HG03354 (cell line): ENCODE measurements around the gene TENM4.

Experiments used
- ATAC-seq: cut with Tn5 transposase; IDR thresholded peaks from one replicate; pipeline ENCODE4 v1.9.1; 2021; ENCODE audit warnings: mild to moderate bottlenecking; ENCODE audit not compliant: unreplicated experiment, poor library complexity, severe bottlenecking

Gene TENM4

DNA sequence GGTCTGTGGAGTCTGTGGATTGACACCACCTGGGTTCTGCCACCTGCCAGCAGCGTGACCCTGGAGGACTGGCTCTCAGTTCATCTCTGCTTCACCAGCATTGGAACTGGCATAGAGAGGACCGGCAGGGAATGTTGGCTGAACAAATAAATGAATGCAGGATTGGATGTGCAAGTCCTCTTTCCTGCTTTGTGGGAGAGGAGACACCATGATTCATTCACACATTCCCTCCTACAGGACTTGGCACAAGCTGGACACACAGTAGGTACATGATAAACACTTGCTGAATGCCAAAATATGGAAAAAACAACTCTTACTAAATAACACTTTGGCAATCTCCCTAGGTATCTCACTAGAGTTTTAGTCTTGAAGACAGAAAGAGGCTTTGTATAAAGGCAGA is 749.6 kb downstream of the TENM4 start:
- no peak for ATAC-seq

DNA sequence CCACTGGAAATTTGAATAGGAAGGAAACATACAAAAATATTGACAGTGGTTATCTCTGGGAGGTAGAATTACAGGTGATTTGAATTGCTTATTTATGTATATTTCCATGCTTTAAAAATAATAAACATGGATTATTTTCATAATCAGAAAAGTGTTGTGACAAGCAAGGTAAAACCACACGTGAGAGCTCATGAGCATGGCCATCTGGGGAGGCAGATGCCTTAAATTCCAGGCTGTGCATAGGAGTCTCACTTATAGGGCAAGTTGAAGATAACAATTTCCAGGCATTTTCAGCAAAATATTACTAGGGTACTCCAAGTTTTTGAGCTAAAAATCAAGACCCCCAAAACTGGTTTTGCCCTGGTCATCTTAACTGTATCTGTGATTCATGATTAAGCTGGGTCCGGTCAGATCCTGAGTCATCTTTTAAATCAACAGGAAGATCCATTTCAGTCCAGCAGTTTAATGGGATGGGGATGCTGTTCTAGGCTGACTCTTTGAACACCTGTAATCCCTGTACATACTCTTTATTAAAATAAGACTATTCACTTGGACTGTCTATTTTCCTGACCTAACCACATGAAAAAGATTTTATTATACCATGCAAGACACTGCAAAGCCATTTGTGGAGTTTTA is 750.4 kb downstream of the TENM4 start:
- ATAC-seq = no peak

DNA sequence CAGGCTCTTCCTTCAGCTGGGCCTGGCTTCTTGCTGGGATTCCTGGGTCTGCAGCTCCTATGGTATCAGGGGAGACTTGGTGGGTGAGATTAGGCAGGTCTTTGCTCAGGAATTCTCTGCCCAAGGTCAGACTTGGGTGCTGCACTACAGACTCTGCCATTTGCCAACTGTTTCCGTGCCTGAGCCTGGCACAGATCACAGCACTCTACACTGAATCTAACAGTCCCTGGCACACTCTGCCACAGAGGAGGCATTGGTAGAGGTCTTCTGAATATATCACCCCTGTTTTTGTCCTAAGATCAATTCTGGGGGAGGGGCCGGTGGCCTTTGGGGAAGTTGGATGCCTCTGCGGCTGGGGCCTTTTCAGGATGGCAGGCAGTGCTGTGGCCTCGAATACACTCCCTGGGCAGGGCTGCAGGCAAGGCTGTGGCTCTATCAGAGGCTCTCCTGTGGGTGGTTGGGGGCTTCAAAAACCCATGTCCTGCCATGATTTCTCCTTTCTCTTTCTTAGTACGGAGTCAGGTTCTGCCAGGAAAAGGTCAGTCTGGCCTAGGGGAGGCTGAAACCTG is 751.2 kb downstream of the TENM4 start:
- ATAC-seq = no peak

DNA sequence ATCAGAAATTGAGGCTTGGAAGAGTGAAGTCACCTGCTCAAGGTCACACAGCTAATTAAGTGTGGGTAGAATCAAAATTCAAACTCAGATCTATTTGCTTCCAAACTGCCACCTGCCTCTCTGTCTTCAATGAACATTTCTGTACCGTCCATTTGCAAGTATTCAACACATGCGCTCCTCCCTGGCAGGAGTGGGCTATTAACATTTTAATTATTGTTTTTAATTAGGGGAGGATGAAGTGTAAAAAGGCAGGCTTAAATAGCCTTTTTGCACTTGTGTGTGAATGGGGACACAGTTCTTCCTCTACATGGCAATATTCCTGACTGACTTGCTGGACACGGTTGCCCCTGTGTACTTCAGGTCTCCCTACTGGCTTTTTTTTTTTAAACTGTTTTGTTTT is 751.7 kb downstream of the TENM4 start:
- ATAC-seq = no peak

DNA sequence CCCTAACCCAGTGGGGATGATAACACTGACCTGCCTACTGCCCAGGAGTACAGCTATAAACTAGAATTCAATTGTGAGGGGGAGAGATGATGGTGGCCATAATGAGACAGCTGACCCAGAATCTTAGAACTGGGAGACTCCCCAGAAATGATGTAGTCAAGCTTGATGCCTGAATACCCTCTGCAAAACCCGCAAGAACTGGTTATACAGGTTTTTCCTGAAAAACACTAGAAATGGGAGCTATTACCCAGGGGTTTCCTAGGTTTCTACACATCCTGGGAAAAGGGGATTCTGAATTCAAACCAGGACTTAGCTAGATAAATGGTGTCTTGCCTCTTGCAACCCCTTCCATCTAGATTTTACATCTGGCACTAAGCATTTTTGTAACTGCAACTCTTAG is 752.4 kb downstream of the TENM4 start:
- ATAC-seq = no peak

DNA sequence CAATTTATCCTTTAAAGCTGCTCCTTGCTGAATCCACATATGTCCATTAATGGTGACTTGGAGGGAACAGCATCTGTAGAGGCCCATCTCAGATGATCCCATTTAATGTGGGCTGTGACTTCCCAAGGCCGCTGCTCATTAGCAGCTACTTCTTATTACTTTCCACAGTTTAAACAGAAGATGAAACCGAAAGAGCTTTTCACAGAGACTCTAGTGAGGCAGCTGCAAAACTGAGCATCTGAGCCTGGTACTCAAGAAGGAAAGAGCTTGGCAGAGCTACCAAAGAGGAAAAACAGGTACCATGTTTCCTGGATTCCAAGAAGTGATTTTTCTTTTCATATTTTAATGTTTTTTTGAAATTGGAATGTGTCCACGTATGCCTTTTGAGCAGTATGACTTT is 755.7 kb downstream of the TENM4 start:
- no peak for ATAC-seq

GRCh38 chr11:78684377-78684776 is 756.5 kb downstream of the TENM4 start:
- no peak for ATAC-seq

- ATAC-seq = no peak
Observed at GRCh38 chr11:78683774-78684173, 757.1 kb downstream of the TENM4 start.

DNA sequence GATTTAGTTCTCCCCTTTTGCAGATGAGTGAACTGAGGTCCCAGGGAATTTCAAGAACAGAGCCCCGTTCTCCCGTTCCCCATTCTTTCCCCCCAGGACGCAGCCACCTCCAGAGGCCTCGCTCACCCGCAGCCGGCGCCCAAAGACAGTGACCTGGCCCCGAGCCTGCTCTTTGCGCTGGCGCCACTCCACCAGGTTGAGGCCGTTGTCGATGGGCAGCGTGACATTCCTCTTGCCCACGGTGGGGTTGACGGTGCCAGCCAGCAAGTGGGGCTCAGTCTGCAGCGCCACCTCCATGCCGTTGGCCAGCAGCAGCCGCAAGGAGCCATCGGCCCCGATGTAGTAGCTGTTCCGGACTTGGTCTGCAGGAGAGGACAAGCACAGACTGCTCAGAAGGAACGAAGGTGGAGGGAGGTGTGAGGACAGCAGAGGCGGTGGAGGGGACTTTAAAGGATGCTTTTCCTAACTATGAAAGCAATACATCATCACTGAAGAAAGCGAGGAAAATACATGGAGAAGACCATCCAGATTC is 764.7 kb downstream of the TENM4 start:
- no peak for ATAC-seq

DNA sequence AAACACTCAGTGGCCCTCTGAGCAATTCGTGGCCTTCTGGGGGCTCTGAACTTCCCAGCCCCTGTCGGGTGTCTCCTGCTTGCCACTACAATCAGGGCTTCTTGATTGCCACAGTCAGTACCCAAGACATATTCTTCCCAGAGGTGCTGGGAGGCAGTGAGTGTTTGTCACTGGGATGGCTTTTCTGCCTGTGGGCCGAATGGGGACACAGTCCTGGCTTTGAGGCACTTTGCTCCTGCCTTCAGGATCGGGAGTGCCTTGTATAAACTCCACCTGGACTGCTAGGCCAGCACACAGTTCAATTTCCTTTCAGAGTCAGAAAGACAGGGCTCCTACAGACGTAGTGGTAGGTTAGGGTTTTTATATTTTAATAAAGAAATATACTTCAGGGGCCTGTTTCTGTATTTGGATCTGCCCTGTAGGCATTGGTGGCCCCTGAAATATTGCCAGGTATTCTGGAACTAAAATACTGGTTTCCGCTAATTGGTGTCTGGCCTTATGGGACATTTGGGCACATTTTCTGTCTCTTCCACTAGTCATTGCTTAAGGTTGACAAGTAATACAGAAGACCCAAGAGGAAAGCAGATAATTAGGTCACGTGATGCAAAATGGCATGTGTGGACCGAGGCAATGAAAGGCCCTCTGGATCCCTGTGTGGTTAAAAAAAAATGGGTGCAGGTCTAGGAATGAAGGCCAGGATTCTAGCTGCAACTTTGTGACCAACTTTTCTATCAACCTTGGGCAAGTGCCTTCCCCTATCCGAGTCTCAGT is 767.8 kb downstream of the TENM4 start:
- ATAC-seq = no peak

DNA sequence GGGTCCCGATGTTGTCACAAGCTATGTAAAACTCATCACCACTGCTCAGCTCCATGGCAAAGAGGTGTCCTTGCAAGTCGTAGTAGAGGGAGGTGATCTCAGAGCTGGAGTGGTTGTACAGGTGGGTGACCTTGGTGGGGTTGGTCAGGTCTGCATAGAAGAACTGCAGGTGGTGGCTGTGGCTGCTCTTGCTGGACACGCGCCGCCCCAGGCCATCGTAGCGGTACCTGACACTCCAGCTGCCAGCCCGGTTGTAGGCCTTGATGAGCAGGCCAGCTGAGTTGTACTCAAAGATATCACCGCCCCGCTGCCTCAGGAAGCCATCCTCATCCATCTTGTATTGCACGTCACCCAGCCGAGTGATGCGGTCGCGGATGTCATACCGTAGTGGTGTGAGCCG is 771.6 kb downstream of the TENM4 start:
- ATAC-seq = no peak

GRCh38 chr11:78667461-78667860 is 773.4 kb downstream of the TENM4 start:
- no peak for ATAC-seq

- ATAC-seq = no peak
Observed at GRCh38 chr11:78666675-78667160, 774.1 kb downstream of the TENM4 start.

GRCh38 chr11:78664636-78665035 is 776.2 kb downstream of the TENM4 start:
- no peak for ATAC-seq

DNA sequence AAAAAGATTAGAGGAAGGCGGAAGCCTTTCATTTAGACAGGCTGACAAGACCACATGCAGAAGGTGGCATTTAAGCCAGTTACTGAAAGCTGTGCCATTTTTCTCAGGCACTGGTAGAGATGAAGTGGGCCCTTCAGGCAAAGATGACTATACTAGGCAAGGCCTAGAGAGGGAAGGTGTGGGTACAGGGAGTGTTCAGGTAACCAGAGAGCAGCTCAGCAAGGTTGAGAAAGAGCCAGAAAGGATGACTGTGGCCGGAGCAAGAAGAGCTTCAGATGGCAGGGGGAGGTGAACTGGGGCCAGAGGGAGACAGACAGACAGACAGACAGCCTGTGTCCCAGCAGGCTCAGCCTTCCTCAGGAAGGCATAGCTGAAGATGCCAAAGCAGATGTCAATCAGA is 778.0 kb downstream of the TENM4 start:
- no peak for ATAC-seq

GRCh38 chr11:78660471-78660870 is 780.4 kb downstream of the TENM4 start:
- no peak for ATAC-seq

GRCh38 chr11:78659326-78660270 is 781.2 kb downstream of the TENM4 start:
- no peak for ATAC-seq

- ATAC-seq = no peak
Observed at GRCh38 chr11:78657968-78658839, 782.6 kb downstream of the TENM4 start.

GRCh38 chr11:78657441-78657840 is 783.4 kb downstream of the TENM4 start:
- ATAC-seq = no peak
